ENCODE results near the gene LYRM4. TPM values are rescaled to one million over a fixed set of nuclear protein-coding genes. Genes with fewer than 3 reads are reported as not detected.

LYRM4 gene
- total RNA-seq, 1 experiment from 2014 or later, result 44.3 TPM

GRCh38 chr6:5294392-5295211 is 33.9 kb upstream of the LYRM4 start:
- no peak overlapping the region for H3K9ac ChIP-seq (ENCODE audit: extremely low read depth, insufficient read length, low read length)
- no peak overlapping the region for H2BK15ac ChIP-seq (ENCODE audit: low read depth, low read length)
- H3K4me2 ChIP-seq (ENCODE audit: insufficient read depth, insufficient read length, low read length), result no peak overlapping the region
- no peaks in the 10 kb centered on the region for H3K27me3 Mint-ChIP-seq (ENCODE audit: low read depth)
- peaks cover 2% of the 10 kb centered on the region; the same call in 1 of the 2 replicates for H3K4me1 ChIP-seq (ENCODE audit: insufficient read depth, low read length)
- H2BK5ac ChIP-seq (ENCODE audit: insufficient read length, low read length), result no peak overlapping the region
- H3T11ph ChIP-seq (ENCODE audit: low read length), result no peak overlapping the region
- no peaks in the 10 kb centered on the region for H4K20me1 ChIP-seq (ENCODE audit: control insufficient read depth, insufficient read depth, insufficient read length)
- peak overlapping the region in 1 of 3 experiments; percentile 16; a peak in 4 of 7 replicates for H3K27ac Mint-ChIP-seq
- H3K36me3 Mint-ChIP-seq (ENCODE audit: insufficient read depth in 1 of 3, low read depth in 3 of 3), result no peaks in the 10 kb centered on the region; a peak in 1 of 7 replicates
- no peaks in the 10 kb centered on the region for H3K79me2 ChIP-seq (ENCODE audit: insufficient read depth, low read length)
- H3K27ac ChIP-seq (ENCODE audit: insufficient read length, low read depth, low read length), result no peak overlapping the region
- no peak overlapping the region for H2BK12ac ChIP-seq (ENCODE audit: insufficient read length, low read depth, low read length)
- peaks cover 10 to 11% of the 10 kb centered on the region in 2 experiments for H3K4me1 Mint-ChIP-seq
- TF ChIP-seq, protein P1, sequence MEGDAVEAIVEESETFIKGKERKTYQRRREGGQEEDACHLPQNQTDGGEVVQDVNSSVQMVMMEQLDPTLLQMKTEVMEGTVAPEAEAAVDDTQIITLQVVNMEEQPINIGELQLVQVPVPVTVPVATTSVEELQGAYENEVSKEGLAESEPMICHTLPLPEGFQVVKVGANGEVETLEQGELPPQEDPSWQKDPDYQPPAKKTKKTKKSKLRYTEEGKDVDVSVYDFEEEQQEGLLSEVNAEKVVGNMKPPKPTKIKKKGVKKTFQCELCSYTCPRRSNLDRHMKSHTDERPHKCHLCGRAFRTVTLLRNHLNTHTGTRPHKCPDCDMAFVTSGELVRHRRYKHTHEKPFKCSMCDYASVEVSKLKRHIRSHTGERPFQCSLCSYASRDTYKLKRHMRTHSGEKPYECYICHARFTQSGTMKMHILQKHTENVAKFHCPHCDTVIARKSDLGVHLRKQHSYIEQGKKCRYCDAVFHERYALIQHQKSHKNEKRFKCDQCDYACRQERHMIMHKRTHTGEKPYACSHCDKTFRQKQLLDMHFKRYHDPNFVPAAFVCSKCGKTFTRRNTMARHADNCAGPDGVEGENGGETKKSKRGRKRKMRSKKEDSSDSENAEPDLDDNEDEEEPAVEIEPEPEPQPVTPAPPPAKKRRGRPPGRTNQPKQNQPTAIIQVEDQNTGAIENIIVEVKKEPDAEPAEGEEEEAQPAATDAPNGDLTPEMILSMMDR (conservative IDR thresholded peaks at IDR 0.05), result no peak
- no peak overlapping the region for H2AFZ ChIP-seq (ENCODE audit: low read length)
- no peaks in the 10 kb centered on the region for H3K9me3 ChIP-seq (ENCODE audit: control insufficient read depth, low read depth, low read length)
- no peak overlapping the region for H3K18ac ChIP-seq (ENCODE audit: insufficient read length, low read depth, low read length)
- no peak overlapping the region for H2BK20ac ChIP-seq (ENCODE audit: low read depth, low read length, poor library complexity, severe bottlenecking)
- no peak overlapping the region for H2AK5ac ChIP-seq (ENCODE audit: insufficient read length, low read length)
- no peak overlapping the region for H3K4me3 Mint-ChIP-seq
- H3K56ac ChIP-seq (ENCODE audit: insufficient read length, low read depth, low read length), result no peak overlapping the region
- WGBS (ENCODE audit: extremely low coverage, insufficient read length, low lambda C conversion rate), result no CpG with 5 or more reads among the region's 11 CpGs
- no peaks in the 10 kb centered on the region for H3K9me3 Mint-ChIP-seq
- no peak overlapping the region for H2BK120ac ChIP-seq (ENCODE audit: low read depth, low read length, poor library complexity, severe bottlenecking)
- no peak for DNase-seq
- H4K8ac ChIP-seq (replicated peaks; ENCODE audit: insufficient read length, low read depth, low read length), result no peak overlapping the region
- H3K23ac ChIP-seq (ENCODE audit: insufficient read length, low read depth, low read length), result no peak overlapping the region
- no peaks in the 10 kb centered on the region for H3K27me3 ChIP-seq (ENCODE audit: insufficient read depth, low read length)
- no peak overlapping the region for H4K91ac ChIP-seq (ENCODE audit: insufficient read length, low read depth, low read length)
- H3K4ac ChIP-seq (ENCODE audit: low read depth, low read length), result no peak overlapping the region
- H3K14ac ChIP-seq (ENCODE audit: insufficient read depth, low read length), result no peak overlapping the region
- no peaks in the 10 kb centered on the region for H3K79me1 ChIP-seq (ENCODE audit: insufficient read depth, low read depth, low read length, poor library complexity, severe bottlenecking)
- H4K5ac ChIP-seq (ENCODE audit: insufficient read length, low read depth, low read length), result no peak overlapping the region
- no peaks in the 10 kb centered on the region for H3K23me2 ChIP-seq (ENCODE audit: insufficient read length, low read depth, low read length, poor library complexity, severe bottlenecking)

Measured in H9 (cell line).